ACHN (cell line): ENCODE measurements around the gene SLAMF1.

Experiments
- DNase-seq: peaks from one replicate; pipeline ENCODE4 v3.0.0-alpha.2; 2015
- in situ Hi-C: cut with HindIII; loops from 2 replicates; pipeline ENCODE4 v1.10.0; 2017; ENCODE audit warnings: low sequenced_read_pairs, low pct_ligation_motif_present, low pct_unique_long_range_greater_than_20kb

Gene SLAMF1

DNA sequence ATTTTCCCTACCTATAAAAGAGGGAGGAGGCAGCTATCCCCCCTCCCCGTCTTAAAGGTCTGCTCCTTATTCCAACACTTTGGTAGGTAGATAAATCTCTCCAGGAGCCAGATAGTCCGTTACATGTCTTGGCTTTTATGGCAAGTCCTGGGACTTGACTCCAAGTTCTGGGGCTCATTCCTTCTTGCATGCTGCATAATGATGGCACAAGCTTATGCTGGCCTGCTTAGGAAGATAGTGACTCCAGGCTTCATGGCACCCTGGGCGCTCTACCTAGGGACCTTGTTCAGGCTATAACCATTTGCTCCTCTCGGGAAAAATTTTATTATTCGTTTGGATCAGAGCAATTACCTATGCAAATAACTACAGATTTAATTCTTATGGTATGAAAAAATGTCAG, 3.7 kb downstream of the SLAMF1 start:
- DNase-seq, result no peak
- in situ Hi-C loops, result no loop called here

DNA sequence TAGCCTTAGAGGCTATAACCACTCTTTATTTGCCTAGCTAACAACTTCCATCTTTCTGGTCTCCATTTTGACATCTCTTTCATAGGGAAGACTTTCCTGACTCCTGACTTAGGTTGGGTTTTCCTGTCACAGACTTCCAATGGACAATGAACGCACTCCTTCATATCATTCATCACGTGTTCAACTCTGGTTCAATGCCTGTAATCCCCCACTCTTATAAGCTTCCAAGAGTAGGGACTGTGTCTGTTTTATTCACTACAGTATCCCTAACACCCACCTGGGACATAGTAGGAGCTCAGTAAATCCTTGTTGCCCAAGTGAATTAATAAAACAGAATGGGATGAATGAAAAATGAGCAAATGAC, 4.6 kb downstream of the SLAMF1 start:
- in situ Hi-C loops, result no loop called here
- DNase-seq, result no peak

DNA sequence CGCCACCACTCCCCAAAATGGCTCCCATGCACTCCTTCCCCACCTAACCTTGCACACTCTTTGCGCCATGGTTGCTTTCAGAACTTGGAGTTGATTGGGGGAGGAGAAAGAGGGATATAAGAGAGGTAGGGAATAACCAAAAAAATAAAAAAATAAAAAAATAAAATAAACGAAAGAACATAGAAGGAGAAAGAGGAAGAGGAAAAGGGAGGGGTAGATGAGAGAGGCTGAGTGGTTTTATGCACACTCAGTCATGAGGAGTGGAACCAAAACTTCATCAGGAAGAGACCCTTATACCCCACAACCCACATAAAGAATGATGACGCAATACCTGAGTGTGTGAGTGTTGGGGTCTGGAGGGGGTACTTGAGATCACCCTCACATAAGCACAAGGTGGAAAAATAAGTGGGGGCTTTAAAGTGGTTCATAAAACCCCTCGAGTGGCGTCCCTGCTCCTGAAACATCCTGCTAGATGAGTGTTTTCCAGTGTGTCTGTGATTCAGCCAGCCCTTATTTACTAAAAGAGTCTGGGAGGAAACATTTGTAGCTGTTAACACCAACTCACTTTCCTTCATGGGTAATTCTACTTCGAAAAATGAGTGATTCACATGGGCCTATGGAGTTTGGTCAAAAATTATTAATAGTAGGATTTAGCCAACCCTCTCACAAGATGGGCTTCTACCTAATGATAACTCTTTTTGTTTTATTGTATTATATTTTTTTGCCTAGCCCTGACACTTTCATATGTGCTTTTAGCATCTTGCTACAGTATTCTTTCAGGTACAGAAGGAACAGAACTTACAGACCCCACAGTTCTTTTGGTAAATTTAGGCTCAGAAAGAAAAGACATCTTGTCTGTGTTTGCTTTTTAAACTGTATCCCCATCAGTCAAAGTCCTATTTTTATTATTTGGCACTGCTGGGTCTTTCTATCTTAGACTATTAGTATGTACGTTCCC, 5.2 kb downstream of the SLAMF1 start:
- in situ Hi-C loops, result no loop called here
- DNase-seq, result no peak

DNA sequence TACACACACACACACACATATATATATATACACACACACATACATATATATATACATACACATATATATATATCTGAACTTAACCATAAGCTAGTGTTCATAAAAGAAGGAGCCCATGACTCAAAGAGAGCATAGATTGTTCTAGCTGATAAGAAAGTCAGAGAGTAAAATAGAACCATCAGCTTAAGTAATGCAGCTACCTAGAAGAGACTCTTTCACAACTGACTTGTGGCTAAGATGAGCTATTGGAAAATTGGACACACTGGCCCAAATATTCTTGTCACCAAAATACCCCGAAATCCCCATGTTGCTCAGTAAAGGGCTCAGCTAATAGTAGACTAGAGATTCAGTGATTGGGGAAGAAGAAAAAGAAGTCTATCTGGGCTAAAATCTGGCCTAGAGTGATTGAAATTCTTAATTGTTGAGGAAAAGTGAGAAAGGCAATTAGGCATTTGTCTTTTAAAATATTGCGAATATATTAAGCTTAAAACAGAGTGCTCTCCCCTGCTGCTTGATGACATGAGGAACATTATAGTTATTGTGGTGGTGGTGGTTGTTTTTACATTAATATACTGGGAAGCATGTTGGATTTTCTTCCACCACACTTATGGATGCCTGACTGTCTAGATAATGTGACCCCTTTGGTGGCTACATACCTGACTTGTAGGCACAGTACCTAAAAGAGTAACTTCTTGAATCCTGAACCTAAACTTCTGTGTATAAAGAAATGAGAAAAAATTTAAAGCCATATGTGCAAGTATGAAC, 6.3 kb downstream of the SLAMF1 start:
- DNase-seq, result no peak
- in situ Hi-C loops, result no loop called here

DNA sequence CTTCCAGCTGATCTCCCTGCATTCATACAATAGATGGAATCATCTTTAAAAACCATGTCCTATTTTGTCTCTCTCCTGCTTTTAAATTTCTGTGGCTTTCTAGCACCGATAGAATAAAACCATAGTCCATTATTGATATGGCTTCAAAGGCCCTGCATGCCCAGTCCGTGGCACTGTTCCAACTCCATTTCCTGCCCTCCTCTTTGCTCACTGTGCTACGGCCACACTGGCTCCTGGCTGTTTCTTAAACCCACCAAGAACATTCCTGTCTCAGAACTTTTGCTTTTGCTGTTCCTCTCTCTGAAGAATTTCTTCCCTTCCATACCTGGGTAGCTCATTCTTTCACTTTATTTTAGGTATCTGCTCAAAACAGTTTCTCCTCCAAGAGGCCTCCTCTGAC, 7.2 kb downstream of the SLAMF1 start:
- no peak for DNase-seq
- in situ Hi-C loops, result no loop called here

DNA sequence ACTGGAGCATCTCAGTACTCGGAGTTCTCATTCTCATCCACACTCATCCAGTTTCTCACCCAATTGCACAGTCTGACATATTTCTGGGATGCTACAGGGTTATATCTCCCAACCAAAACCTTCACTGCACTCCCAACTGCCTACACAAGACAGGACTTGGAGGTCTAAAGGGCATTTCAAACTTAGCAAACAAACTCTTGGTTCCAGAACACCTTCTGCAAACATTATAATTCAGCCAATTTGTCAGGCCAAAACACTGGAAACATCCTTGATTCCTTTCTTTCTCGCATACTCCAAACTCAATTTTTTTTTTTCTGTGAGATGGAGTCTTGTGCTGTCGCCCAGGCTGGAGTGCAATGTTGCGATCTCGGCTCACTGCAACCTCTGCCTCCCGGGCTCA, 7.9 kb downstream of the SLAMF1 start:
- in situ Hi-C loops, result no loop called here
- no peak for DNase-seq

DNA sequence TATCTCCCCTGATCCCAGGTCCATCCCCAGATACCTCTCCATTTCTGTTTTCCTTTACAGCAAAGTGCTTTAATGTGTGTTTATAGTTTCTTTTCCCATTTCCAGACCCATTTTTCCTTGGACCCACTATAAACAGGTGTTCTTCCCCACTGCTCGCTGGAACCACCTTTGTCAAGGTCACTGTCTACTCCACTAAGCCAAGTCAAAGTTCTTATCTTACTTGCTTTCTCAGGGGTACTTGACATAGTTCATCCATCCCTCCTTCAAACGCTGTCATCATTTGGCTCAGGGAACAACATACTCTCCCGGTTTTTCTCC, 8.3 kb downstream of the SLAMF1 start:
- in situ Hi-C loops, result no loop called here
- DNase-seq, result no peak

DNA sequence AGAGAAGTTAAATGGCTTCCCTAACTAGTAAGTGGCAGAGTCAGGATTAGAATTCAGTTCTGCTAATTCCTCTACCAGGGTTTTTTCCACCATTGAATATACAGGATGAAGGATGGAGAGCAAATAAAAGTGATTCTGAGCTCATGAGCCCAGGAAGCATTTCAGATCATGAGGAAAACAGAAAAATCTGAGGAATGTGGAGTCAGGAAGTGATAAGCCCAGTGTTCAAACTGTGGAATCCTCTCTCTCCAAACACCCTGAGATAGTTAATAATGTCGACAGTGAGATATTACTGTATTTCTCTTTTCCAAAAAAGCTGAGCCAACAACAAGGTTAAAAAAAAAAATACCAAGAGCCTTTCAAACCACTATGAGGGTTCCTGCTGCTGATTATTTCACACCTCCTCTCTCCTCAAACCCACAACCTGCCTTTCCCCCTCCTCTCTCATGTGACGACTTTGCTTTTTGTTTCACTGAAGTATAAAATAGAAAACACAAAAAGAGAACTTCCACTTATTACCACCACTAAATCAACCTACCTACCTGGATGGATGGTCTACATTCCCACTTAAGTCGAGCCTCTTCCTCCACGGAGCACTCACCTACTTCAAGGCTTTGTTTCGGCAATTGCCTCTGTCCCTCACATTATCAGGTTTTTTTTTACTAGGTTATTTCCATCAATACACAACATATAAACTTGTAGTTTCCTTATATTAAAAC, 8.9 kb downstream of the SLAMF1 start:
- DNase-seq, result no peak
- in situ Hi-C loops, result no loop called here

DNA sequence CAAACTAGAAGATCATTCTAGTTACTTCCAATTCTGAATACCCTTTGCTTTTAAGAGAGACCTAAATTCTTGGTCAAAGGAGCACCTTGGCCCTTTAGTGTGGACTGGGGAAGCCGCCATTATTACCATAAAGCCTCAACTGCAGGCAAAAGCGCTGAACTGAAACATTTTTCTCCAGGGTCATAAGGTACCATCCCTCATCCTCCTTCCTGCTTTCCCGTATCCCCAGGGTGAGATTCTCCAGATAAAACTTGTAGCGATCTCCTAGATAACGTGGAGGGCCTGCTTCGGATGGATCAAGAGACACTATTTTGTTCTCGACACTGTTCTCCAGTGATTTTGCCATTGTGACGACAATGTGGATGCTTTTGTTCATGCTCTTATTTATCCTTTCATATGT, 9.8 kb downstream of the SLAMF1 start:
- in situ Hi-C loops, result no loop called here
- DNase-seq, result no peak

DNA sequence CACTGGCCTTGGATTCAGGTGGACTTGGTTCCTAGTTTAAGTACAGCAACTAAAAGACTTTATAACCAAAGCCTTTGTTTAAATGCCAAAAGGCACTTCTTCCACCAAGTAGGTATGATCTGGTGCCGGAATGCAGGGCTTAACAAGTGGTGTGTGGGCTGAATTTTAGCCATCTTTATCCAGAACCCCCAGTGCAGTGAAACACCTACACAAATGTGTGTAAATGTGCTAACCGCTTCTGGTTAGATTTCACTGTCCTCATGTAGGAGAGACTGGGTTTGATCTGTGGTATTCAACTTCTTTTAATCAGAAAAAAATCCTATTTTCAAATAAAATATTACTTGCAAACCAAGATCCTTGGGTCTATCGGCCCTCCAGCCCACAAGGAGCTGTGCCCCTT, 10.3 kb downstream of the SLAMF1 start:
- DNase-seq, result no peak
- in situ Hi-C loops, result no loop called here

DNA sequence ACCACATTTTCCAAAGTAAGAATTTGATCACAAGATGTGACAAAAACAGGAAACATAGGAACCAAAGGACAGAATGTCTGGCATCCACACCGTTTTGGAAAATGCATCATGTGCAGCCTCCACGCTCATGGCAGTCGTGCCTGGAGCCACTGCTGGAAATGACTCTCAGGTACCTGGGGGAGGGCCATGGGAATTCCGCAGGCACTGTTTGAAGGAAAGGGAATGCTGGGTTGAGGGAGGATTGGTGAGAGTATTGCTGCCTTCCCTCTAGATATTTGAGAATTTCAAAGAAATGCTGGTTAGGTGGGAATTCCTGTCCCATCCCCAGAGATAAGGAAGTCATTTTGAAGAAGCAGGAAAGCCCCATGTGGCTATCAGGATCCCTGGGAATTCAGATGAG, 10.8 kb downstream of the SLAMF1 start:
- no peak for DNase-seq

DNA sequence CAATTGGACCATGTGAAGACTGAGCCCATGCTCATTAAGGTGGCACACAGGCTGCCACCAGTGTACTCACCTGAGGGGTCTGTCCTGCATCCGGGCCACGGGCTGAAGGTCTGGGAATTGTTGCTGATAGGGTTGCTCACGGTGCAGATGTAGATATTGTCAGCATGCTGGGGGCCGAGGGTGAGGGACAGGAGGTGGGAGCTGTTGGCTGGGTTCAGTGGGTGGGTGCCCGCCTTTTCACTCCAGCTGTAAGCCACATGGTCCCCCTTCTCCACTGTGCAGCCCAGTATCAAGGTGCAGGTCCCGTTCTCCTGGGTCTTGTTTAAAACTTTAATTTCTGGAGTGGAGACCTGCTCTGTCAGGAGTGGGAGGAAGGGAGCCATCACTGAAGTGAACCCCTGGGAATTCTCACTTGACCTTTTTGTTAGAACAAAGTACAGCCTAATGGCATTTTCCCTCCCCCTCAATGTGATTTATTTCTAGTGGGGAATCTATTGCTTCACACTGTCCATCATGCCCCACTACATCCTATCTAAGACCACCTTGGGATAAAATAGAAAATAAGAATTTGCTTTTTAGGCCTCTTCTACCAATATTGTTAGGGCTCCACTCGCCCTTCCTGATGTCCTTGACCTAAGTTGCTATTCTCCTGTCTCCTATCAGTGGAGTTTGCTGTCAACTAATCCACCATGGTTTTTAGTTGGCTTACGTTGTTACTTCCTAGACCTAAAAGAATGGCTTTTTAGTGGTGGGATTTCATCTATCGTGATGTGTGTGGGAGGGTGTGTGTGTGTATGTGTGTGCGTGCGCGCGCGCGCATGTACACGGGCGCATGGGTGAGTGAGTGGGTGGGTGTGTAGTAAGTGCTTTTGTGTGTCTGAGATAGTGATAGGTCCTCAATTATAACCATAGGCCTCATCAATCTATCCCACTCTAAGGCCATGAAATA, 12.0 kb downstream of the SLAMF1 start:
- in situ Hi-C loops, result no loop called here
- no peak for DNase-seq

More for the DNA sequence above, 10.8 kb downstream of the SLAMF1 start:
- in situ Hi-C loops, result no loop called here

DNA sequence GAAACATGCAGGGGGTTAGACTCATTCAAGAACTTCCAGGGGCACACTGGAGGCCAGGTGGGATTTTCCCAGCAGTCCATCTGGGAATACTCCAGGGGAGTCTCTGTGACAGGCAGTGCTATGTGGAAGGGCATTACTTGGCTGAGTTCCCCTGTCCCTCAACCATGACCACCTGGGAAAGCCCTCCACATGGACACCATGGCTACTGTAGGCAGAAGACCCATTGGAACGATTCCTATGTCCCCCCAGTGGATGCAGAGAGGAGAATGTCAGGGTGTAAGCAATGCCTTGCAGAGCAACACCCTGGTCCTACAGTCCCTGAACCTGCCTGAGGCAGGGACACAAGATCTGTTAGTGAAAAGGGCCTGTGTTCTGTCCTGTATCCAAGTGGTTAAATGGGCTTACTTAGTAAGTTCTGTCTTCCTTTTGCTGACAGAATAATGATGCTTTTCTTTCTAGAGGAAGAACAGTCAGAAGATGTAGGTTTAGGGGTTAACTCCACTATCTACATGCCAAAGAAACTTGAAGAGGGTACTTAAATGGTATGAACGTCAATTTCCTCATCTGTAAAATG, 13.4 kb downstream of the SLAMF1 start:
- no peak for DNase-seq
- in situ Hi-C loops, result no loop called here

DNA sequence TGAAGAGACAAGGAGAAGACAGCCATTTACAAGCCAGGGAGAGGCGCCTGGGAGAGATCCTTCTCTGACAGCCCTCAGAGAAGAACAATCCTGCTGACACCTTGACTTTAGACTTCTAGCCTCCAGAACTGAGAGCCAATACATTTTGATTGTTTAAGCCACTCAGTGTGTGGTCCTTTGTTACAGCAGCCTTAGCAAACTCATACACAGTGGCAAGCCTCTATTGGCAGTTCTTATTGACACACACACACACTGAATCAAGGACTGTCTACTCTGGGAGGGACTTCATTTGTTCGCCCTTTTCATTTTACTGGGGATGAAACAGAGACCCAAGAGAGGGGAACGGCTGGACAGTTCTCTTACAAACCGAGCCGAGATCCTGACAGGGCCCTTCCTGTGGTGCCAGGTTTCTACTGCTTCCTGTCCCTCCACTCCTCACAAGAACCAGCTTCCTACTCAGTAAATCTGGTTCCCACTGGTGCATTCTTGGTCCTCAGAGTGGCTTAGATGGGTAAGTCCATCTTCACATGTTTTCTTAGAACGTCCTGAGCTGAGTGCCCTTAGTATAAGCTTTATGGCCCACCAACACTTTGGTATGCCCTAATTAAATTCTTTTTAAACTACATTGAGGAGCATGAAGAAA, 14.7 kb downstream of the SLAMF1 start:
- DNase-seq, result no peak
- in situ Hi-C loops, result no loop called here

DNA sequence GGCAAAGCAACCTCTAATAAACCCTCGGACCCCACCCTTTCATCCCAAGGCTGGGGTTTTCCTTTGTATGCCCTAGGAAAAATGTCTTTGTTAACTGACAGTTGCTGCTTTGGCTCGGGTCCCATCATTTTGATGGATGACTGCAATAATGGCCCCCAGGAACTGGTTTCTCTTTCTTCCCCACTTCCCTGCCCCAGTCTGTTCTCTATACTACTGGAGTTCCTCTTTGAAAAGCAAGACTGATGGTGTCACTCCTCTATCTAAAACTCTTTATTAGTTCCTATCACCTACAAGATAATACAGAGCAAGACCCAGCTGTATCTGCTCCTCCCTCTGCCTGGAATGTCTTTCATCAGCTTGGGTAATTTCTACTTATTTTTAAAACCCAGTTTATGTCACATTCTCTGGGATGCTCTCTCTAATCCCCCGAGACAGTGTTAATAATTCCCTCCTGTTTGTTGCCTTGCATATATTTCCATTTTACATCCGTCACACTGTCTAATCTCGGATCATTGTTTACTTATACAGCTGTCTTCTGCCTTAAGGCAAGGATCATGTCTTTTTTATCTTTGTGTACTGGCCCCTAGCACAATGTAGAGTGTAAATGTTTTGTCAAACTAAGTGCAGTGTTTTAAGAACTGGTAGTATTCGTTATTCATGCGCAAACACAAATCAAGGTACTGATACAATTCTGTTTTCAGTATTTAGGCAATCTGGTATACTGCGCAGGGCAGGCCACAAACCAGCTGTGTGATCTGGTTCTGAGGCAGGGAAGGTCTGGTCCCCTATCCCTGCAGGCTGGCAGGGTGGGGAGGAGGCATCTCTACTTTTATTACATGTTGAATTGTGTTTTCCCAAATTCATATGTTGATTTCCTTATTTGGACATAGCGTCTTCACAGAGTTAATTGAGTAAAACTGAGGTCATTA, 16.1 kb downstream of the SLAMF1 start:
- in situ Hi-C loops, result no loop called here
- DNase-seq, result no peak

DNA sequence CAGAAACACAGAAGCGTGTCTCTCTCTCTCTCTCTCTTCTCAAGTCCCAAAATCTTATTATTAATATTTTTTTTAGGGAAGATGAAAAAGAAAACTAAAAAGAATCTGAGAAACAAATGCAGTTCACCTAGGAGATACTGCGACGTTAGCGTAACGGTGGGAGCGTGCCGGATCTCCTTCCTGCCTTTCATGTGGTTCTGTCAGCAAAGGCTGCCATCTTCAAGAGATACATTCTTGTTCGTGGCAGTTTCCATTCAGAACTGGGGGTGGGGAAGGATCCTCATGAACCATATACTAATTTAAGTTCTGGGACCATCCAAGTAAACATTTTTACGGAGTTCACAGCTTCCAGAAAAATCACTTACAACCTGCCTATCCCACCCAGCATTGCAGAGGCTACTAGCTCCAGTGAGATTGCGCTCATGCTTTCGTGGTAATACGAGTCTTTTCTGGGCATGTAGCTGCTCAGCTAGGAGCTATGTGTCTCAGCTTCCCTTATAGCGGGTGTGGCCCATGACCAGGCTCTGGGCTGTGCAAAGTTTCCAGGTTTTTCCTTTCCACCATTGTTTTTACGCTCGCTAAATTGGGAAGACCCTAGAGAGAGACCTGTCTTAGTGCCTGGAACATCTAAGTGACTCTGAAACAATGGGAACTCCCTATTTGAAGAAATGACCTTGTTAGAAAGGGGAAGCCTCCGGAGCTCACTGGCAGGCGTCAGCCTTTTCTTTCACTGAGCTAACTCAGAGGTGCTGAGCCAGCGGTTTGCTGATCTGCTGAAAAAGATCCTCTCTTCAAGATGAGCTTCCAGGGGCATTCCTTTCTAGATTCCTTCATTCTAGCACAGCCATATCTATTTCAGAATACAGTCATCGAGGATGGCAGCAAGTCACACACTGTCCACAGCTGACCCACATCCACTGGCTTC, 17.3 kb downstream of the SLAMF1 start:
- DNase-seq, result no peak

More for the DNA sequence above, 17.3 kb downstream of the SLAMF1 start:
- in situ Hi-C loops, result no loop called here
